Stimulated activated memory B cell treated with anti-CD40 and anti-IgM and Interleukin-4, amounts not matched to agents 10 μg/mL and 1 μg/mL and 100 μg/mL, for 72 hours (primary cell): ENCODE data around the gene FOXJ2.
"Not testable (repeated sequence)": the region's sequence is repeated elsewhere in the genome, so short reads cannot be mapped to it uniquely, and the experiment has no call there.

Experiments used
- ATAC-seq: fragments of 150-1000 bp; cut with Tn5 transposase; 2 replicates; pipeline ENCODE4 v1.10.0; 2021
- H3K27ac Mint-ChIP-seq: one replicate; pipeline ENCODE4 v1.8.0; 2022; ENCODE audit warnings: mild to moderate bottlenecking, mixed read lengths
- H3K27me3 Mint-ChIP-seq: one replicate; pipeline ENCODE4 v1.8.0; 2022; ENCODE audit warnings: mixed read lengths
- H3K36me3 Mint-ChIP-seq: one replicate; pipeline ENCODE4 v1.8.0; 2022; ENCODE audit warnings: mixed read lengths
- H3K4me1 Mint-ChIP-seq: one replicate; pipeline ENCODE4 v1.8.0; 2022; ENCODE audit warnings: mixed read lengths
- H3K4me3 Mint-ChIP-seq: one replicate; pipeline ENCODE4 v1.8.0; 2022; ENCODE audit warnings: mild to moderate bottlenecking, moderate library complexity, mixed read lengths
- H3K9me3 Mint-ChIP-seq: one replicate; pipeline ENCODE4 v1.8.0; 2022; ENCODE audit warnings: mixed read lengths

The FOXJ2 gene

DNA sequence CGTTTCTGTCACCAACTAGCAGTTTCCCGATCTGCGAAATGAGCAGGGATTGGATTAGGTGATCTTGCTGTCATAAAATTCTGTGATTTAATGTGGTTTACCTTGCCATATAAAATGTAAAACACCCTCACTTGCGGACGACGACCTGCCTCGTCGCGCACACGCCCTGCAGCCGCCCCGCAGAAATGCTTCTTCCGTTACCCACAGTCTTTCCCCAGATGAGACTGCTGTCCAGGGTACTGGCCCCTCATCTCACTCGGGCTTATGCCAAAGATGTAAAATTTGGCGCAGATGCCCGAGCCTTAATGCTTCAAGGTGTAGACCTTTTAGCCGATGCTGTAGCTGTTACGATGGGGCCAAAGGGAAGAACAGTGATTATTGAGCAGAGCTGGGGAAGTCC, 17.7 kb upstream of the FOXJ2 start:
- Mint-ChIP-seq H3K27me3 (peaks cover 46% of the 10 kb centered on the region), H3K27ac (no peak overlapping the region), H3K9me3 (no peaks in the 10 kb centered on the region), H3K4me1 (peaks cover 7% of the 10 kb centered on the region), H3K36me3 (no peaks in the 10 kb centered on the region), H3K4me3 (no peak overlapping the region)
- ATAC-seq, result no peak

DNA sequence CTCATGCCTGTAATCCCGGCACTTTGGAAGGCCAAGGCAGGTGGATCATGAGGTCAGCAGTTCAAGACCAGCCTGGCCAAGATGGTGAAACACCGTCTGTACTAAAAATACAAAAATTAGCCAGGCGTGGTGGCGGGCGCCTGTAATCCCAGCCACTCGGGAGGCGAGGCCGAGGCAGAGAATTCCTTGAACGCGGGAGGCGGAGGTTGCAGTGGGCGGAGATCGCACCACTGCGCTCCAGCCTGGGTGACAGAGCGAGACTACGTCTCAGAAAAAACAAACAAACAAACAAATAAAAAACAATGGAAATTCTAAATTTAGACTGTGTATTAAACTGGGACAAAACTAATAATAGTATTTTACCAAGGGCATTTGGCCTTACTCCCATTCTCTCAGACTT, 14.3 kb upstream of the FOXJ2 start:
- not testable (repeated sequence) for H3K36me3 Mint-ChIP-seq, H3K9me3 Mint-ChIP-seq, H3K4me1 Mint-ChIP-seq, ATAC-seq, H3K27ac Mint-ChIP-seq
- H3K4me3 Mint-ChIP-seq, result peak overlapping the region; percentile 42
- H3K27me3 Mint-ChIP-seq, result peaks cover 46% of the 10 kb centered on the region

DNA sequence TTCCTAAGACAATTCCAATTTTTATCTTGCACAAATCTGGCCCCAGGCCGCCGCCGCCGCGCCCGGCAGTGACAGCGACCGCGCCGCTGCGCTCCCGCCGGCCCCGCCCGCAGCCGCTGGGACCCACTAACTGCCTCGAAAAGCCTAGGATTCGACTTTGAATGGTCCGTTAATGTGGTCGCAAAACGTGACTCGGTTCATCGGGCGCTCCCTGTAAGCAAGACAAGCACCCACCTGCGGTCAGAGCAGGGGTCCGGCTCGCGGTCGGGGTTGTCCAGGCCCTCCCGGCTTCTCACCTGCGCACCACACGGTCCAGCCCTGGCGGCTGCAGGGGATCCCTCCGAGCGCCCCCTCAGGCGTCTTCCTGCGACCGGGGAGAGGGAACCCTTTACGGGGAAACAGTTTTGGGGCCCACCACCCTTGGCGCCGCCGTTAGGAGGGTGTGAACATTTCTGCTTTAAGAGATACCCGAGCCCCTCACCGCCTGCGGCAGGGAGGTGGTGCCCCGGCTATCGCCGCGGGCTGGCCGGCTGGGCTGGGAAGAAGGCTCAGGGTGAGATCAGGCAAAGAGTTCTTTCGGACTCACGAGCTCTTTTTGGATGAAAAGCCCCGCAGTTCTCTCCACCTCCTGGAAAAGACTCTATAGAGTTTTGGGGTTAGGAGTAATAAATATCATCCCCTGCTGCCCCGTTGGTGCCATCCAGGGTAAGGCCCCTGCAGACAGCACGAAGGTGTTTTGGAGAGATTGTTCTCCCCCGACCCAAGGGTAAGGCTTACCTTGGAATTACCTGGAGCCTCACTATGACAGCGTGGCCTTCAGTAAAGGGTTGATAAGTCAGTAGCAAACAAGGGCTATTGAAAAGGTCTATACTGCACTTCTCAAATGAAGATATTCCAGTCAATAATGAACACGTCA, 13.6 kb upstream of the FOXJ2 start:
- H3K9me3 Mint-ChIP-seq, result no peaks in the 10 kb centered on the region
- H3K36me3 Mint-ChIP-seq, result no peaks in the 10 kb centered on the region

DNA sequence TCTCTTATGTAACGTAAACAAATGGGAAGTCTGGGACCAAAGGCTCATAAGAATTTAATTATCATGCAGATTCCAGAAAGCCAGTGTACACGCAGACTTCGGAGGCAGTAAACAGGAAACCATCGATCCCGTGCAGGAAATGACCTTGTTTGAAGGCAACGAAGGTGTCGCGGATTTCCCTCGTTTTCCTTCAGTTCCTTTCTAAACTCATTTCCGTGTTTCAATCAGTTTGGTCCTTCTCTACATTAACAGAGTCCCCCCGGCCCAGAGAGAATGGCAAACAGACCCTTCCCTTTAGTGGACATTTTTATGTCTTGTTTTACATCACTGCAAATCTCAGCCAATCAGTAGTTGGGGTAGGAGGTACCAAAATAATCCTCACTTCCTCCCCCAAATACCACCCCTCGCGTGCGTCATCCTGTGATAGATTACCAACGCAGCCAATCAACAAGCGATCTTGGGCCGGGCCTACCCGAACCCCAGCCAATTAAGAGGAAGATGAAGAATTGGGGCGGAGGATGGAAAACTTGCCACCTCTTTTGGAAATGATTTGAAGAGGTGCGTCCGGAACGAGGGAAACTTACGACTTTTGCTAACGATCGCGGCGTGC, 6.1 kb upstream of the FOXJ2 start:
- H3K4me1 Mint-ChIP-seq, result peaks cover 6% of the 10 kb centered on the region
- H3K36me3 Mint-ChIP-seq, result no peaks in the 10 kb centered on the region
- H3K27me3 Mint-ChIP-seq, result no peaks in the 10 kb centered on the region
- H3K9me3 Mint-ChIP-seq, result no peaks in the 10 kb centered on the region
- peak overlapping the region; percentile 98 for H3K27ac Mint-ChIP-seq
- ATAC-seq, result peak; percentile 100
- peak overlapping the region; percentile 92 for H3K4me3 Mint-ChIP-seq

More for the DNA sequence above, 13.6 kb upstream of the FOXJ2 start:
- Mint-ChIP-seq H3K27me3 (peaks cover 46% of the 10 kb centered on the region), H3K4me1 (peaks cover 7% of the 10 kb centered on the region), H3K27ac (no peak overlapping the region), H3K4me3 (peak overlapping the region; percentile 59)
- ATAC-seq, result peak; percentile 58

DNA sequence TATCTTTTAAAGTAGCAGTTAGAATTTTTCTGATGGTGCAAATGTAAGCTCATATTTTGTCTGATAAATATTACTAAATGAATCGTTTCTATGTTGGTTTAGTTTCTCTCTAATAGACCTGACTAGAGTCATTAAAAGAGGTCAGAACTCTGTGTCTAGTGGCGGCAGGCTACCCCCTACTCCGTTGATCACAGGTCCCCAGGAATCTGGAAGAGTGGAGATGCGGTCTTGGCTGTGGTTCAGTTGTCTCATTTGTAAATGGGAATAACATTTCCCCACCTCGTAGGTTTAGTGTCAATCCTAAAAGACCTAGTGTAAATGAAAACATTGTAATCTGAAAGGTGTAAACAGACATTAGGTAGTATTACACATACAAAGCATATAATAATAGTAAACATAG, 4.7 kb upstream of the FOXJ2 start:
- H3K27ac Mint-ChIP-seq, result peak overlapping the region; percentile 98
- no peaks in the 10 kb centered on the region for H3K9me3 Mint-ChIP-seq
- H3K4me3 Mint-ChIP-seq, result peak overlapping the region; percentile 92
- no peak for ATAC-seq
- H3K36me3 Mint-ChIP-seq, result no peaks in the 10 kb centered on the region
- H3K4me1 Mint-ChIP-seq, result peaks cover 10% of the 10 kb centered on the region
- H3K27me3 Mint-ChIP-seq, result no peaks in the 10 kb centered on the region

DNA sequence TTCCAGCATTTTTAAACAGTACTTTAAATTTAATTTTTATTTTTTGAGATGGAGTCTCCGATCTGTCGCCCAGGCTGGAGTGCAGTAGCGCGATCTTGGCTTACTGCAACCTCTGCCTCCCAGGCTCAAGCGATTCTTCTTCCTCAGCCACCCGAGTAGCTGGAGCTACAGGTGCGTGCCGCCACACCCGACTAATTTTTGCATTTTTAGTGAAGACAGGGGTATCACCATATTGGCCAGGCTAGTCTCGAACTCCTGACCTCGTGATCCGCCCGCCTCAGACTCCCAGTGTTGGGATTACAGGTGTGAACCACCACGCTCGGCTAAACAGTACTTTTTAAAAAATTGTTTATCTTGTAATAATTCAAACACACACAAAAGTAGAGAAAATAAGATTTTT, 4.2 kb upstream of the FOXJ2 start:
- Mint-ChIP-seq H3K4me3 (peak overlapping the region; percentile 5), H3K36me3 (no peaks in the 10 kb centered on the region), H3K4me1 (peaks cover 14% of the 10 kb centered on the region), H3K27ac (no peak overlapping the region), H3K27me3 (no peaks in the 10 kb centered on the region), H3K9me3 (no peaks in the 10 kb centered on the region)
- no peak for ATAC-seq

DNA sequence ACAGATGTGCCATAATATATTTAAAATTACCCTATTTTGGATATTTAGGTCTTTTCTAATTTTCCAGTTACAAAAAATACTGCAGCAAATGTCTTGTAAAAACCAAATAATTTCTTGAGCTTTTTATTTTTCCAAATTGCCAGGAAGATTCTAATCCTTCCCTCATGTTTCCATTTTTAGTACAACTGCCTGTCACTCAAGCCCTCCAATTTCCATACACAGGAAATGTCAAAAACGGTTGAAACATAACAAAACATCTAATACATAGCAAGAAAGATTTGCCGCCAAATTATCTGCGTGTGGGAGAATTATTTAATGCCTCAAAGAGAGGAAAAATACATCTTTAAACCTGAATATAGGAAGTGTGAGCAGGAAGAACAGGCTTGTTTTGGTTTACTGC, 2.3 kb upstream of the FOXJ2 start:
- no peaks in the 10 kb centered on the region for H3K27me3 Mint-ChIP-seq
- H3K36me3 Mint-ChIP-seq, result no peaks in the 10 kb centered on the region
- H3K4me1 Mint-ChIP-seq, result peaks cover 33% of the 10 kb centered on the region
- ATAC-seq, result no peak
- no peak overlapping the region for H3K27ac Mint-ChIP-seq
- no peak overlapping the region for H3K4me3 Mint-ChIP-seq
- no peaks in the 10 kb centered on the region for H3K9me3 Mint-ChIP-seq

DNA sequence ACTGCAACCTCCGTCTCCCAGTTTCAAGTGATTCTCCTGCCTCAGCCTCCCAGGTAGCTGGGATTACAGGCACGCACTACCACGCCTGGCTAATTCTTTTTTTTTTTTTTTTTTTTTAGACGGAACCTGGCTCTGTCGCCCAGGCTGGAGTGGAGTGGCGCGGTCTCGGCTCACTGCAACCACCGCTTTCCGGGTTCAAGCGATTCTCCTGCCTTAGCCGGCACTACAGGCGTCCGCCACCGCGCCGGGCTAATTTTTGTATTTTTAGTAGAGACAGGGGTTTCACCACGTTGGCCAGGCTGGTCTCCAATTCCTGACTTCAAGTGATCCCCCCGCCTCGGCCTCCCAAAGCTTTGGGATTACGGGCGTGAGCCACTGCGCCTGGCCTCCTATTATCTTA, 1.5 kb upstream of the FOXJ2 start:
- not testable (repeated sequence) for H3K27me3 Mint-ChIP-seq, H3K36me3 Mint-ChIP-seq, H3K27ac Mint-ChIP-seq, H3K9me3 Mint-ChIP-seq, ATAC-seq
- peak overlapping the region; percentile 41 for H3K4me3 Mint-ChIP-seq
- H3K4me1 Mint-ChIP-seq, result peaks cover 41% of the 10 kb centered on the region

DNA sequence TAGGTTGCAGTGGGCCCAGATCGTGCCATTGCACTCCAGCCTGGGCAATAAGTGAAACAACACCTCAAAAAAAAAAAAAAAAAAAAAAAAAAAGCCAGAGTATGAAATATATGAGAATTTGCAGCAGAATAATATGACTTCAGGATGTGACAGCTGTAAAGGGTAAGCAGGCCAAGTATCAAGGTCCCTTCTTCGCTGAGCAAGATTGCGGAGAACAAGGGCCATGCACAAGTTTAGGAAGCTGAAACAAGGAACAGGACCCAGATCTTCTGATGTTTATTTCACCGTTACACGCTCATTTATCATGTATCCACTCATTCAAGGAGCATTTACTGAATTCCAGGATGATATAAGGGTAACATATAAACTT, 659 bp upstream of the FOXJ2 start:
- Mint-ChIP-seq H3K27me3 (no peaks in the 10 kb centered on the region), H3K4me3 (peak overlapping the region; percentile 79), H3K36me3 (no peaks in the 10 kb centered on the region), H3K9me3 (no peaks in the 10 kb centered on the region), H3K27ac (peak overlapping the region; percentile 22), H3K4me1 (peaks cover 50% of the 10 kb centered on the region)
- no peak for ATAC-seq

DNA sequence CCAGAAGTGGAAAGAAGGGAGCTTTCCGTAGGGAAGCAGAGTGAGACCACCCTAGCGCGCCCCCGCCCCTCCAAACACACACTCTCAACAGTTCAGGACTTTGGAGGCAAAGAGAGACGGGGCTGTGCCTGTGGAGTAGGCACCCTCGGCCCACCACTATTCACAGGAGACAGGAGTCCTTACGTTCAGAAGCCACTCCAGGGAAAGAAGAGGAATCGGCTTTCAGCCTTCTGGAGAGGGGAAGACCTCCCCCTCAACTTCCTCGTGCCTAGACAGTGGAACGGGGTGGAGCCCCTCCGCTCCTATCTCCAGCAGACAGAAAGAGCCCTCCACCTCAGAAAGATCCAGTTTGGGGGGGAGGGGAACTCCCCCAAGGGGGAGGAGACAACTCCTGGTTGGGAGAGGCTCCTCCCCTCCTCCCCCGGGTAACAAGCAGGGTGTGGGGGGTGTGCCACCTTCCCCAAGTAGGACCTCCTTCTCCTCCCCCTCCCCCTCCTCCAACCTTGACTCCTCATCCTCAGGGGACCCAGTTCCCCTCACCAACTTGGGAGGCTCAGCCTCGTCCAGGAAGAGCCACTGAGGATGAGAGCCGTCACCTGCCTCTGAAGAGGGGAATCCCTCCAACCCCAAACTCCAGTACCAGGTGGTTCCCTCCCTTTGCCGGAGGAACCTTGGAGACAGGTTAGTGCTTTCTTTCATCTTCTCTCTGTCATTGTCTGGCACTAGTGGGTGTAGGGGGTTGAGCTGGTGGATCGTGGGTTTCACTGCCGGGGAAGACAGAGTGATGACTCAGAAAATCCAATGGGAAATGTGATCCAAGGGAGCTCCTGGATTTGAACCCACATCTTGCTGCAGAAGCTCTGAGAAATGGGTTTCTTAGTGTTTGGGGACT, 883 bp downstream of the FOXJ2 start:
- peak; percentile 42 for ATAC-seq
- no peaks in the 10 kb centered on the region for H3K9me3 Mint-ChIP-seq
- H3K27ac Mint-ChIP-seq, result peak overlapping the region; percentile 22
- H3K4me3 Mint-ChIP-seq, result peak overlapping the region; percentile 80
- no peaks in the 10 kb centered on the region for H3K36me3 Mint-ChIP-seq
- peaks cover 60% of the 10 kb centered on the region for H3K4me1 Mint-ChIP-seq
- H3K27me3 Mint-ChIP-seq, result no peaks in the 10 kb centered on the region

DNA sequence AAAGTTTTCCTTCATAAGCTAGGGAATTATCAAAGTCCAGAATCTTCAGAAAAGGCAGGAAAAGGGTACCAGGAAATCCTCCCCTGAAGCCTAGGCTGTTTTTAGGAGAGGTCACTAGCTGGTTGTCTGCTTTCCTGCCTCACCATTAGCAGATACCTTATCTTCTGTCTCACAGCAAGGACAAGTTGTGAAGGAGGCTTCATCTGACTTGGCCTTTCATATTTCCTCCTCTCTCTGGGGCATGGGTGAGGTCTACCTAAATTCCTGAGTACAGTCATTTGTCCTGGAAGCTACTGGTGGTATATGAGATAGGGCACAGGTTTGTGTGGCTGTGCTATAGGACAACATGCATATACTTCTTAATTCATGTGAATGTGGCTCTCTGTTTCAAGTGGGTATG, 2.3 kb downstream of the FOXJ2 start:
- peak overlapping the region; percentile 8 for H3K4me3 Mint-ChIP-seq
- no peaks in the 10 kb centered on the region for H3K36me3 Mint-ChIP-seq
- H3K9me3 Mint-ChIP-seq, result no peaks in the 10 kb centered on the region
- no peaks in the 10 kb centered on the region for H3K27me3 Mint-ChIP-seq
- H3K27ac Mint-ChIP-seq, result peak overlapping the region; percentile 22
- peaks cover 69% of the 10 kb centered on the region for H3K4me1 Mint-ChIP-seq
- no peak for ATAC-seq

DNA sequence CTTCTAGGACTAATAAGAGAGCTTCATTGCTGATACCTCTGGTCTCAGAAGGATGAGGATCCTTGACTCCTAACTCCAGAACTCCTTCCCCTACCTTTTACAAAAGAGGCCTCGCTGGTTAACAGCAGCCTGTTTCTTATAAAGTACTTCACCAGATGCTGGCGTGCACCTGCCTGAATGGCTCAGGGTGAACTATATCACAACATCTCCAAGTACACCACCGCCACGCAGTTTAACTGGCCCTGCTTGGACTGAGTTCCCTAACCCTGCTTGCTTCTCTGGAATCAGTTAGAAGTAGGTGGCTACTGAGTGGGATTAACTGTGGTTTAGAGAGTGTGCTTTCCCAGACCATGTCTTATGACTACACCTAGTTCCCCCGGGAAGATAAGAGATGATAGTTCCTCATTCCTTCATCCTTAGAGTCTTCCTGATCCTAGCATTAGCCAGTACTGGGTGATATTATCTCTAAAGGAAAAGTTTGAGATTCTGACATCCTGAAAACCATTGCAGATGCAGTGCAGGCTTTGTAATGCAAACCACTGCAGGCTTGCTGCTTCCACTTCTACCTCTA, 3.0 kb downstream of the FOXJ2 start:
- no peak overlapping the region for H3K4me3 Mint-ChIP-seq
- H3K27me3 Mint-ChIP-seq, result no peaks in the 10 kb centered on the region
- H3K9me3 Mint-ChIP-seq, result no peaks in the 10 kb centered on the region
- peaks cover 69% of the 10 kb centered on the region for H3K4me1 Mint-ChIP-seq
- H3K36me3 Mint-ChIP-seq, result peaks cover 2% of the 10 kb centered on the region
- no peak for ATAC-seq
- H3K27ac Mint-ChIP-seq, result peak overlapping the region; percentile 22

DNA sequence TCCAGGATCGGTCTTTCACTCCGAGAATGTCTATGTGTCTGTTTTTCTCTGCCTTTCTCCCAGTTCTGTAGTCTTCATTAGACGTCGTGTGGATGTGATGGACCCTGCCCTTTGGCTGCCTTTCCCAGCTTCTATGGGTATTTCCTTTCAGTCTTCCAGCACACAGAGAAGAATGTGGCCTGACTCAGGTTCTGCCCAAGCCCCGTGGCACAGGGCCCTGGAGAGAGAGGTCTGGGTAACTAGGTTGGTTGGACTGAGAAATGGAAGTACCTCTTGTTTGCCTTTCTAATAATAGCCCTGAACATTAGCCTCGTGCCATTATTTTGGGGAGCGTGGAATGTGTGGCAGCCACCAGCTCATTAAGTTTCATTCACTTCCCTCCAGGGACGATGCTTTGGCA, 3.8 kb downstream of the FOXJ2 start:
- Mint-ChIP-seq H3K4me3 (no peak overlapping the region), H3K36me3 (peaks cover 7% of the 10 kb centered on the region), H3K9me3 (no peaks in the 10 kb centered on the region), H3K27me3 (no peaks in the 10 kb centered on the region), H3K27ac (peak overlapping the region; percentile 22), H3K4me1 (peaks cover 69% of the 10 kb centered on the region)
- no peak for ATAC-seq

DNA sequence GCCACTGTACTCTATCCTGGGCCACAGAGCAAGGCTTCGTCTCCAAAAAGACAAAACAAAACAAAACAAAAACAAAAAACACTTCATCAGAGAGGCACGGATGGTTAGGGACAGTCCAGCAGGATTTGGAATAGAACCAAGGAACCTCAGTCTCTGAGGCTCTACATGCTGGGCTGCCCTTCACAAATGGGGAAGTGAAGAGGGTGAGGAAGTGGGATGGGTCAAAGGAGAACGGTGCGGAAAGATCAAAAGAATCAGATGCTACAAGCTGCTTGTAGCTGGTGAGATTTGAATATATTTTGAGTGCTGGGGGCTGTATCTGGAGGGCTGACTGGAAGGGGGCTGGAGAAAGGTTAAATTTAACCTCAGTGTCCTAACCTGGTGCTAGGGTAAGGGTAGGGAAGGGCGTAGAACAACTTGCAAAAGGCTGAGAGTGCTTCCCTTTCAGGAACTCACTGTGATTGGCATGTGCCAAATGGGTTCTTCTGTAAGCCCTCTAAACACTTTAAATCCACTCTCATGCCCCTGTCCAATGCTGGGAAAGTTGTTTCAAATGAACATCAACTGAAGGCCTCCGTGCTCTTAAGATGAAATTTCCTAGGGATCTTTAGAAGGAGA, 4.6 kb downstream of the FOXJ2 start:
- no peaks in the 10 kb centered on the region for H3K27me3 Mint-ChIP-seq
- peak; percentile 70 for ATAC-seq
- H3K4me3 Mint-ChIP-seq, result peak overlapping the region; percentile 13
- peaks cover 65% of the 10 kb centered on the region for H3K4me1 Mint-ChIP-seq
- H3K27ac Mint-ChIP-seq, result peak overlapping the region; percentile 22
- H3K36me3 Mint-ChIP-seq, result peaks cover 7% of the 10 kb centered on the region
- H3K9me3 Mint-ChIP-seq, result no peaks in the 10 kb centered on the region

DNA sequence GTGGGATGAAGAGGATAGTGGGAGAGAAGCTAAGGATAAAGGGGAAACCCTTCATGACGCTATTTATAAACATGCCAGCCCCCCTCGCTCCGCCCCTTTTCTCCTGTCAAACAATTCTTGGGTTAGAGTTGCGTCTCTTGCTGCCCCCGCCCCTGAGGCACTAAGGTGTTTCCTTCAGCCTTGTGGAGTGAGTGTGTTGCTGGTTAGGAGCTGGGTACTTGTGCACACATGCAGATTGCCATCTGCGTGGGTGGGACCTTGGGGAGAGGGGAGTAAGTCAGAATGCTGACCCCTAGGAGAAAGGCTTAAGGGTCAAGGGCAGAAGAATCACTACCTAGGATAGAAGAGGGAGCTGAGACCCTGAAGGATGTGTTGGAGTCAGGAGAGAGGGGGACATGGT, 5.4 kb downstream of the FOXJ2 start:
- Mint-ChIP-seq H3K4me3 (no peak overlapping the region), H3K36me3 (peaks cover 14% of the 10 kb centered on the region), H3K4me1 (peaks cover 64% of the 10 kb centered on the region), H3K9me3 (no peaks in the 10 kb centered on the region), H3K27me3 (no peaks in the 10 kb centered on the region), H3K27ac (peak overlapping the region; percentile 22)
- no peak for ATAC-seq
